HL-60/S4 treated with phorbol 12-myristate 13-acetate at 8.2 ng/mL for 4 days and 3 days (cell line): ENCODE data around the gene ARHGAP28.
"Not testable (repeated sequence)": the region's sequence is repeated elsewhere in the genome, so short reads cannot be mapped to it uniquely, and the experiment has no call there.

Experiments
- in situ Hi-C: fragments of 300-500 bp; cut with MboI; formaldehyde crosslinking; loops from 2 replicates; pipeline ENCODE4 v1.15.0; 2022; ENCODE audit warnings: low sequenced_read_pairs

ARHGAP28 gene

DNA sequence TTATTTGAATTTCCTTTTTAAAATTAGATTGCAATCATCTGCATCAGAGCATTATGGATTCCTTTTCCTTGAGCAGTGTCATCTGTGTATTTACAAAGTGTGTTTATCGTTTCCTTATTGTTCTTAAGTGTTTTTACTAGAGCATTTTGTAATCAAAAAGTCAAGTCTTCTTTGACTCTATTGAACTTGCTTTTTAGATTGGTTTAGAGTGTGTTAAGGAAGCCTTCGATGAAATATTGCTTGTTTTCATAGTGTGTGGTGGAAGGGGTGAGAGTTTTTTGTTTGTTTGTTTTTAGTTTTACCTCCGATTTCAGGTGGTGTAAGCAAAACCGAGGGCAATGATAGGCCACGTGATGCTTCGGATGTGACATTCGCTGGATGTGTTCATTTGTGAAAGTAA, 45.7 kb downstream of the ARHGAP28 start:
- in situ Hi-C loops, result no loop called here

- in situ Hi-C loops, result no loop called here
Measured at GRCh38 chr18:6775702-6776101, 46.2 kb downstream of the ARHGAP28 start.

DNA sequence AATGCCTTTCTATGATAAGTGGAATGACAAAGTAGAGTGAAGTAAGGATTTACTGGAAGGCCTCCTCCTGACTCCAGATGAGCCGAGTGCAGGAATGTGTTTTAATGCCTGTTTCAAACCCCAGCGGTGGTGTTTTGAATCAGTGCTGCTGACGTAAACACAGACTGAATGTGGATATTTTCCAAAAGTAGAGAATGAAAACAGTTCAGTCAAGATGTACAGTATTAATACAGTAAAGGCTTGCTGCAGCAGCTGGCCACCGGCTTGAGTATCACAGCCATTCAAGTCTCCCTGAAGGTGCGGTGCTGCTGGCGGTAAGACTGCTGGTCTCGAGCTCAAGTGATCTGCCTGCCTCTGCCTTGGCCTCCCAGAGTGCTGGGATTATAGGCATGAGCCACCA, 46.7 kb downstream of the ARHGAP28 start:
- in situ Hi-C loops, result no loop called here

DNA sequence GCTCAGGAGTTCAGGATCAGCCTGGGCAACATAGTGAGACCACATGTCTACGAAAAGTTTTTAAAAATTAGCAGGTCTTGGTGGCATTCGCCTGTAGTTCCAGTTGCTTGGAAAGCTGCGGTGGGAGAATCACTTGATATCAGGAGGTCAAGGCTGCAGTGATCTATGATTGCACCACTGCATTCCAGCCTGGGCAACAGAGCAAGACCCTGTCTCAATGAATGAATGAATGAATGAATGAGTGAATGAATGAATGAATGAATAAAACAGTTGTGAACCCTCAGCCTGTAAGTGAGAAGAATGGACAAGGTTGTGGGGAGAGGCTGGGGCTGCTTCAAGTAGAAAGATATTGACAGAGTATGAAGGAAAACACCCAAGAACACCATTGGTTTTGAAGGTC, 48.0 kb downstream of the ARHGAP28 start:
- in situ Hi-C loops, result no loop called here

DNA sequence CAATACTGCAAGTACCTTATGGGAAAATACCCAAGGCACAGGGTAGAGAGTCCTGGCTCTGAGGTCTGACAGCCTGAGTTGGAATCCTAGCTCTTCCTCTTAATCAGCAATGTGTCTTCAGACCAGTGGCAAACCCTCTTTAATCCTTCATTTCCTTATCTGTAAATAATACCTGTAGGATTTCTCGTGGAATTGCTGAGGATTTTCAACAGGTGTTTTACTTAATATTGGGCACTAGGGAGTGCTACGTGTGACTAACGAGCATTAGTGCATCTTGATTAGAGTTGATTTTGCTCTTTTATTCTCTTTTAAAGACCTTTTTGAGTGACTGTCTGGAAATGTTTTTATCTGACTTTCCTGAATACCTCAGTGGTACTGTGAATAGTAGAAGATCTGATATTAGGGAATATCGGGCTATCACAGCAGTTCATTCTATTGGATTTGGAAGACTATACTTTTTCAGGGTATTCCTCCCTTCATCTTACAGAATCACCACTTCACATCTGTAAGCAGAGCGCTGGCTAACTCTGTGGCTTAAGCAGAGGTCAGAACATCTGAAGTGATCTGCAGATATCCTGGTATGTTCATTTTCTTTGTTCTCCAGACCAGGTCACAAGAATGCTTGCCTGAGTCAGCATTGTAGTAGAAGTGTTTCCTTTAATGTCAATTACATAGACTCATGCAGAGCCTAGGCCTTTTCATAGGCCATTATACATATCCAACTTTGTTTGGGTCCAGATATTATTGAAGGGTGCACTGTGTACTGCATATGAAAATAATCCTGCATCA, 49.1 kb downstream of the ARHGAP28 start:
- in situ Hi-C loops, result no loop called here

DNA sequence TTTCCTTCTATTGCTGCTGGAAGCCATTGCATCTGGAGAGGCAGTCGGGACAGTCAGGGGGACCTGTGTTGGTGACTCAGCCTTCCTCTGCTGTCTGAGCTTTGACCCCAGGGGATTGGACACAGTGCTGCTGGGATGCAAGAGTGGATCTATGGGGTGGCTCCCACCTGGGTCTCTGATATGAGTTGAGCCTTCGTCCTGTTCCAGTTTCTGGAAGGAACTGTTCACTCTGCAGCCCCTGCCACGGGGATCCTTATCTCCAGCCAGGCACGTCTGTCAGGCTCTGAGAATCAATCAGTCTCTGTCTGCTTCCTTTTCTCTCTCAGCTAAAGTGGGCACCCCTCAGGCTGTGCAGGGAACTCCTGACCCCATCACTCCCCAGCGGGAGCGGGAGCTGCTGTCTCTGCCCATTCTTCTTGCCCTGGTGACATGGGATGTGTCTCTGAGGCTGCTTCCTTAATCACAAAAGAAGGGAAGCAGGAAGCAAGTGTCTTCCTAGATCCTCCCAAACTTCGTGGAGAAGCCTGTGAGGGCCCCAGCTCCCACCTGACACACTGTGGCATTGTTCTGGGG, 51.7 kb downstream of the ARHGAP28 start:
- in situ Hi-C loops, result no loop called here

DNA sequence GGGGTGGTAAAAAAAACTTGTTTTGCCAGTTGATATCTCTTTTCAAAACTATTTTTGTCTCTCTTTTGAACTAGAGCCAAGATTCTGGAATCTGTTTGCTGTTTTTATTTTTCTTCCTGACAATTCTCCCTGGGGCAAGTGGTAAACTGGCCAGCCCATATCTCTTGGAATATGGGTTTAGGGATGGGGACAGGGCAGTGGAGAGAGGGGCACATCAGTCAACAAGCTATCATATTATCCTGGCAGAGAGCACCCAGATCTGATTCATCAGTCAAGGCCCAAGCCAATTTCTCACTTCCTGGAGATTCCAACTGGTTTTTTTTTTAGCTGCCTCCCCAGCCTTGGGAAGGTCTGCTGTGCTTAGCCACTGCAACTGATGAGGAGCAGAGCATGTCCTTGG, 52.3 kb downstream of the ARHGAP28 start:
- in situ Hi-C loops, result no loop called here

DNA sequence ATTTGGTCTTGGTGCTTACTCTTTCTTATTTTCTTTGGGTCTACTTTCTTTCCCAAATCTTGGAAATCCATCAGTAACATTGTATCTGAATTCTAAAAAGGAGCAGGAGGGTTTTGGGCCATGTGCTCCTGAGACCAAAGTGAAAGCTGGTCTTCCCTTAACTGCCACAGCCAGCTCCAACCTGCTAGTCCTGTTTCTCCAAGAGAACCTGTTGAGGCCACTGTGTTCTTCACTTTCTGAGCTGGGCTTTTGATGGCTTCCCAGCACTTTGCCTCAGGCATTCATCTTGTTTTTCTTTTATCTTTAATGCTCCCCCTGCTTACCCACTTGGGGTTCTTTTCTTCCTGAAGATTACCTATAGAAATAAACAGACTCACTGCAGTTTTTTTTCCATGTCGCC, 53.3 kb downstream of the ARHGAP28 start:
- in situ Hi-C loops, result no loop called here

DNA sequence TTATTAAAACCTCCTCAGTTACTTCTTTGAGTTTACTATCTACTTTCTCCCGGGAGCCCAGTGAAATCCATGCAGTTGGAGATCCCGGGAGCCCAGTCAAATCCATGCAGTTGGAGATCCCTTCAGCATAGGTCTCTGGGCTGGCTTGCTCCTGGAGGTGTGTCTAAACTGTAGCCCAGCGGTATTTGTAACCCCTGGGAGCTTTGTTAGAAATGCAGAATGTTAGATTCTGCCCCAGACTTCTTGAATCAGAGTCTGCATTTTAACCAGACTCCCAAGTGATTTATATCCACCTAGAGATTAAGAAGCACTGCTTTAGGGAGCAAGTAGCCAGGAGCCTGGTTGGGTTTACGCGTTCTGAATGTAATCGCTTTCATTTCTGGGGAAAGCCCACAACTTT, 54.5 kb downstream of the ARHGAP28 start:
- in situ Hi-C loops, result no loop called here

GRCh38 chr18:6785001-6785400, 55.5 kb downstream of the ARHGAP28 start:
- in situ Hi-C loops, result no loop called here

DNA sequence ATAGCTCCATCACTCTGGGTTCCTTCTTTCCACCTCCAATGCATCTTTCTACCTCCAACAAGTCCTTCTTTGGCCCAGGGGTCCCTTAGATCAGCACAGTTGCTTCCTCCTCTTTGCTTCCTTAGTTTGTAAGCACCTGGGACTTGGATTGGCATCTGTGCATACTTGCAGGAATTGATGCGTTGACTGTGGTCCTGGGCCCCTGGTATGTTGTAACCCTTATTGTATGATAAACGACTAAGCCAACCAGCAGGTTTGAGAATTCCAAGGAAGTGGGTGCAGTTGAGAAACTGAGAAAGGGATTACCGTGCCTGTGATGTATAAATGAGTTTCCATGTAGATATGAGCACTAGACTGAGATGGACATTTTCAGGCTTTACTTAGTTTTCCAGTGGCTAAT, 55.9 kb downstream of the ARHGAP28 start:
- in situ Hi-C loops, result no loop called here

DNA sequence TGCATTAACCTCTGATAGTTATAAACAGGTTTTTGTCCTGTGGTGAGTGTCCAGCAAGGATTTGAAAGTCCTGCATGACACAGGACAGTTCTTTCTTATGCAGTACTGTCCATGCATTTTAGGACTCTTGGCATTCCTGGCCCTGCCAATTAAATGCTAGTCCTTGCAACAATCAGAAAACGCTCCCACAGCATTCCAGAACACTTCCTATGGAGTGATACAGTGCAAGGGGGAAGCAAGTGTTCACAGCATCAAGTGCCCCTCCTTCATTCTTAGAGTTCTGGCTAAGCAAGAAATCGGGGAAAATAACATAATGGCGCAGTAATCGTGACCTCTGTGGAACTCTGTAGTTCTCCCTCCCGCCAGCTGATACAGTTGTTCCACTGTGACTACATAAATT, 62.9 kb downstream of the ARHGAP28 start:
- in situ Hi-C loops, result no loop called here

GRCh38 chr18:6793455-6793854, 63.9 kb downstream of the ARHGAP28 start:
- in situ Hi-C loops, result no loop called here

DNA sequence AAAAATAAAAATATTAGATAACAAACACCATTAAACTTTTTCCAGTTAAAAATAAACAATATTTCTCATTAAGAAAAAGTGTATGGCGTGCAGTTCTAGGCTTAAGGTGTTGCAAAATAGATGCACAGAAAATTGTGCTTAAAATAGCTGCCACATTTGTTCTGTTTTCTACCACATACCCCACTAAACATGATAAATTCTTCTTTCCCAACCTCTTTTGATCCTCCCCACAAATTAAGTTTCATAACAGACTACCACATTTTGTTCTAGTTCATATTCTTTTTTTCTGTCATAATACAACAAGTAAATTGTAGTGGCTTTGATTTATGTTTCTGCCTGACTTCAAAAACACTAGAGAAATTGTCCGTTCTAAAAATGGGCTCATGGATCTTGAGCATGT, 64.5 kb downstream of the ARHGAP28 start:
- in situ Hi-C loops, result no loop called here

DNA sequence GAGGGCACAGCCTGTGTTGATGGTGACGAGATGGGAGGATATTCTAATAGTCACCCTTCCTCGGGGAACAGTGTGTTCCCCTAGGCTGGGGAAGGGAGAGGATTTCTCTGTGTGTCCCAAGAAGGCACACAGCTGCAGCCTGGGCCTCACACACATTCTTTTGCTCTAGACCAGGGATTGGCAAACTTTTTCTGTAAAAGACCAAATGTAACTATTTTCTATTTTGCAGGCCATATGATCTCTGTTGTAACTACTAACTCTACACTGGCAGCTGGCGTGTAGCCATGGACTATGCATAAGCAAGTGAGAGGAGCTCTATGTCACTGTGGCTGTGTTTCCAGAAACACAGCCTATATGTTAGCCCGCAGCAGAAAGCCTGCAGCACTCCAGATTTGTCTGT, 65.8 kb downstream of the ARHGAP28 start:
- in situ Hi-C loops, result no loop called here

GRCh38 chr18:6796511-6796910, 67.0 kb downstream of the ARHGAP28 start:
- in situ Hi-C loops, result no loop called here

GRCh38 chr18:6797171-6797570, 67.7 kb downstream of the ARHGAP28 start:
- in situ Hi-C loops, result no loop called here

GRCh38 chr18:6798896-6799295, 69.4 kb downstream of the ARHGAP28 start:
- in situ Hi-C loops, result no loop called here

GRCh38 chr18:6800309-6800708, 70.8 kb downstream of the ARHGAP28 start:
- in situ Hi-C loops, result not testable (repeated sequence)

DNA sequence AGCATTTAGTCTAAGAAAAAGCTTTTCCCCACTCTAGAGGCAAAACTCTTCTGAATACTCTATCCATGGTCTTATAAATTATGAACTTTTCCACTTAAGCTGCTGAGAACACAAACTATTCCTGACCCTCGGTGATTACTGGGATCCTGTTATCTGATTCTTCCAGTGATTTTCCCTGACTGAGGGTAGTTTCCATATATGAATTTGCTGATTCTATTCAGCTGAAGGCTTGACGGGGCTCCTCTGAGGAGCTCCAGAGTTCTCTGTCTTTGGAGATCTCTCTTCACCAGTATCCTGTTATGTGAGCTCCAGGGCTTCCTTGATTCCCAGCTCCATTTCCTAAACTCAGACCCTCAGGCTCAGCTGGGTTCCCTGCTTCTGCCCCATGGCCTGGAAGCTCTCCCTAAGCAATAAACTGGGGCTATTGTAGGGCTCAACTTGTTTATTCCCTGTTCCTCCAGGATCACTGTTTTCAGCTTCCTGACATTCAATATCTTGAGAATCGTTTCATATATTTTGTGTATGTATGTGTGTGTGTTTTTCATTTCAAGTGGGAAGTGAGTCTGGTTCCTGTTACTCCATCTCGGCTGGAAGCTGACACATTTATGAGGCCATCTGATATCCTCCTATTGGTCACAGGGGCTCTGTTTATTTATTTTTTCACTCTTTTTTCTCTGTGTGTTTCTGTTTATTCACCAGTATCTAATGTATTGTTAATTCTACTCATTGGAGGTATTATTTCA, 78.2 kb downstream of the ARHGAP28 start:
- in situ Hi-C loops, result no loop called here

- in situ Hi-C loops, result no loop called here
Measured at GRCh38 chr18:6810191-6810590, 80.7 kb downstream of the ARHGAP28 start.

DNA sequence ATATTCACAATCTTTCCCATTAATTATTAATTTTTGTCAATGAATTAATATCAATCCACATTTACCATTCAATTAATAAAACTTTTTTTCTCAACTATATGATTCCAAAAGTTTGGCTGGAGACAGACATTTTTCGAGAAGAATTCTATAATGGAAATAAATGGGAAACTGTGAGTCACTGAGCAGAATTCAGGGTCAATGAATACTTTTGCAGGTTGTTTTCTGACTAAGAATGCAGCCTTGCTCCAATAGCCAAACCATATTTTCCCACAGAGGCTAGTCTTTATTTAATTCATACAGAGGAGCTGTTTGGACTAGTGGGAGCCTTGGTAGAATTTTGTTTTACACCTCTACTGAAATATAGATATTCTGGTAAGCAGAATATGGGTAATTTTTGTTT, 82.3 kb downstream of the ARHGAP28 start:
- in situ Hi-C loops, result no loop called here
